Measurements from ENCODE around the gene GNAL.
"Not testable (repeated sequence)": the region's sequence is repeated elsewhere in the genome, so short reads cannot be mapped to it uniquely, and the experiment has no call there.

DNA sequence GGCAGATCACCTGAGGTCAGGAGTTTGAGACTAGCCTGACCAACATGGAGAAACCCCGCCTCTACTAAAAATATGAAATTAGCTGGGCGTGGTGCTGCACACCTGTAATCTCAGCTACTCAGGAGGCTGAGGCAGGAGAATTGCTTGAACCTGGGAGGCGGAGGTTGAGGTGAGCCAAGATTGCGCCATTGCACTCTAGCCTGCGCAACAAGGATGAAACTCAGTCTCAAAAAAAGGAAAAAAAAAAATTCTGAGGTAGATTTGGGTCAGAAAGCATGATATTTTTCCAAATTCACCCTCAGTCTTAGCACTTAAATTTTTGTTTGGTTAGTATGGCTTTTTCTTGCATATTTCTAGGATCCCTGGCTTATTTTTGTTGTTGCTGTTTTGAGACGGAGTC is 165.5 kb downstream of the GNAL start:
- TF ChIP-seq, protein P1, sequence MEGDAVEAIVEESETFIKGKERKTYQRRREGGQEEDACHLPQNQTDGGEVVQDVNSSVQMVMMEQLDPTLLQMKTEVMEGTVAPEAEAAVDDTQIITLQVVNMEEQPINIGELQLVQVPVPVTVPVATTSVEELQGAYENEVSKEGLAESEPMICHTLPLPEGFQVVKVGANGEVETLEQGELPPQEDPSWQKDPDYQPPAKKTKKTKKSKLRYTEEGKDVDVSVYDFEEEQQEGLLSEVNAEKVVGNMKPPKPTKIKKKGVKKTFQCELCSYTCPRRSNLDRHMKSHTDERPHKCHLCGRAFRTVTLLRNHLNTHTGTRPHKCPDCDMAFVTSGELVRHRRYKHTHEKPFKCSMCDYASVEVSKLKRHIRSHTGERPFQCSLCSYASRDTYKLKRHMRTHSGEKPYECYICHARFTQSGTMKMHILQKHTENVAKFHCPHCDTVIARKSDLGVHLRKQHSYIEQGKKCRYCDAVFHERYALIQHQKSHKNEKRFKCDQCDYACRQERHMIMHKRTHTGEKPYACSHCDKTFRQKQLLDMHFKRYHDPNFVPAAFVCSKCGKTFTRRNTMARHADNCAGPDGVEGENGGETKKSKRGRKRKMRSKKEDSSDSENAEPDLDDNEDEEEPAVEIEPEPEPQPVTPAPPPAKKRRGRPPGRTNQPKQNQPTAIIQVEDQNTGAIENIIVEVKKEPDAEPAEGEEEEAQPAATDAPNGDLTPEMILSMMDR (IDR thresholded peaks at IDR 0.05) = not testable (repeated sequence)
- not testable (repeated sequence) for TF ChIP-seq POLR2A (IDR thresholded peaks at IDR 0.05)

All from heart left ventricle (tissue), 13 donors.